Lower lobe of right lung (tissue), 2 donors: ENCODE results near the gene BRAT1. TPM values are rescaled to one million over a fixed set of nuclear protein-coding genes. Genes with fewer than 3 reads are reported as not detected.

Source experiments
- ATAC-seq, 2 donors: fragments of 200-7000 bp; cut with Tn5 transposase; one replicate each; pipeline ENCODE4 v1.9.1; 2020 to 2022; ENCODE audit warnings: mild to moderate bottlenecking in 2 of 2, moderate library complexity in 2 of 2
- DNase-seq: peaks from one replicate; pipeline ENCODE4 v3.0.0-alpha.2; 2020
- H3K27ac ChIP-seq: fragments of 200-600 bp; one replicate; pipeline ENCODE4 v1.8.0; 2022
- H3K27me3 ChIP-seq: fragments of 200-600 bp; one replicate; pipeline ENCODE4 v1.8.0; 2022; ENCODE audit warnings: low read depth
- H3K36me3 ChIP-seq: fragments of 200-600 bp; one replicate; pipeline ENCODE4 v1.8.0; 2022; ENCODE audit warnings: mild to moderate bottlenecking
- H3K4me1 ChIP-seq: fragments of 200-600 bp; one replicate; pipeline ENCODE4 v1.8.0; 2022
- H3K4me3 ChIP-seq: fragments of 200-600 bp; one replicate; pipeline ENCODE4 v1.8.0; 2022; ENCODE audit warnings: mild to moderate bottlenecking
- H3K9me3 ChIP-seq: fragments of 200-600 bp; one replicate; pipeline ENCODE4 v1.8.0; 2022
- intact Hi-C: fragments of 100-400 bp; cut with DNase I; formaldehyde crosslinking; loops from one replicate; pipeline ENCODE4 v1.11.0; 2022
- total RNA-seq: library from RNA; stranded (reverse); fragmentation: NEBNext Ultra II Directional; extraction: Animal tissue kit (Norgen Biotek cat#: 25700); gene quantifications from one replicate; pipeline ENCODE4 v1.2.1, GENCODE V29; 2021
- TF ChIP-seq, protein P1 (sequence below): fragments of 200-600 bp; IDR thresholded peaks from one replicate; pipeline ENCODE4 v1.8.0; 2022; ENCODE audit warnings: antibody characterized with exemption, mild to moderate bottlenecking
- donor health status: DM: no; HTN: yes; CAD: no; lungs with severe emphysema.

BRAT1 gene
- total RNA-seq, 1 donor from 2014 or later = 24.4 TPM

DNA sequence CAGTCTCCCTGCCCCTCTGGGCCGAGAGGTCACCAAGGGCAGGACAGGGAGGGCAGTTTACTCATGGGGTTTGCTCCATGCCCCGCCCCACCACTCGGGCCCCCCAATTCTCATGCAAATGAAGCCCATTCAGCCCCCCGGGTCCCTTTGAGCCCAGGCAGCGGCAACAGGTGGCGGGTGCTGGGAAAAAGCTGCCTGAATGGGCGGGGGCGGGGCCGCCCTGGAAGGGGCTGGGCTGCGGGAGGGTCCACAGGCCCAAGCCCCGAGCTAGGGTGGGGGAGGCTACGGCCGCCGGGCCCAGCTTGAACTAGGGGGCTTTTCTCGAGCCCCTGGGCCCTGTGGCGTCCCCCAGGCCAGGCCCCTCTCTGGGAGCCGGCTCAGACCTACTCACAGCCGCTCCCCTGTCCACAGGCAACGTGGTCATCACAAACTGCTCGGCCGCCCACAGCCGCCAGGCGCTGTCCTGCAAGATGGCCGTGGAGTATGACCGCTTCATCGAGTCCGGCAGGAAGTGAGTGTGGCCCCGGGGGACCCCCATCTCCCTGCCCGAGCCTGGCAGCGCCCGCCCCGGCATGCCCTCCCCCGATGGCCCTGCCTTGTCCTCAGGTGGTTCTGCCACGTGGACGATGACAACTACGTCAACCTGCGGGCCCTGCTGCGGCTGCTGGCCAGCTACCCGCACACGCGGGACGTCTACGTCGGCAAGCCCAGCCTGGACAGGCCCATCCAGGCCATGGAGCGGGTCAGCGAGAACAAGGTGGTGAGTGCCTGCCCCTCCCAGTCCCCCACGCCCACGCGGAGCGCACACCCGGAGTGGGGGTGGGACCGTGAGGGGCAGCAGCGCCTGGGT is 30.3 kb downstream of the BRAT1 start:
- Histone ChIP-seq H3K4me1 (peaks cover 97% of the 10 kb centered on the region), H3K27me3 (no peaks in the 10 kb centered on the region), H3K9me3 (no peaks in the 10 kb centered on the region), H3K4me3 (peak overlapping the region; percentile 77), H3K36me3 (peaks cover 42% of the 10 kb centered on the region), H3K27ac (peak overlapping the region; percentile 92)
- TF ChIP-seq, protein P1, sequence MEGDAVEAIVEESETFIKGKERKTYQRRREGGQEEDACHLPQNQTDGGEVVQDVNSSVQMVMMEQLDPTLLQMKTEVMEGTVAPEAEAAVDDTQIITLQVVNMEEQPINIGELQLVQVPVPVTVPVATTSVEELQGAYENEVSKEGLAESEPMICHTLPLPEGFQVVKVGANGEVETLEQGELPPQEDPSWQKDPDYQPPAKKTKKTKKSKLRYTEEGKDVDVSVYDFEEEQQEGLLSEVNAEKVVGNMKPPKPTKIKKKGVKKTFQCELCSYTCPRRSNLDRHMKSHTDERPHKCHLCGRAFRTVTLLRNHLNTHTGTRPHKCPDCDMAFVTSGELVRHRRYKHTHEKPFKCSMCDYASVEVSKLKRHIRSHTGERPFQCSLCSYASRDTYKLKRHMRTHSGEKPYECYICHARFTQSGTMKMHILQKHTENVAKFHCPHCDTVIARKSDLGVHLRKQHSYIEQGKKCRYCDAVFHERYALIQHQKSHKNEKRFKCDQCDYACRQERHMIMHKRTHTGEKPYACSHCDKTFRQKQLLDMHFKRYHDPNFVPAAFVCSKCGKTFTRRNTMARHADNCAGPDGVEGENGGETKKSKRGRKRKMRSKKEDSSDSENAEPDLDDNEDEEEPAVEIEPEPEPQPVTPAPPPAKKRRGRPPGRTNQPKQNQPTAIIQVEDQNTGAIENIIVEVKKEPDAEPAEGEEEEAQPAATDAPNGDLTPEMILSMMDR = no peak
- ATAC-seq = no peak
- DNase-seq = no peak
- intact Hi-C loops = no loop called here

DNA sequence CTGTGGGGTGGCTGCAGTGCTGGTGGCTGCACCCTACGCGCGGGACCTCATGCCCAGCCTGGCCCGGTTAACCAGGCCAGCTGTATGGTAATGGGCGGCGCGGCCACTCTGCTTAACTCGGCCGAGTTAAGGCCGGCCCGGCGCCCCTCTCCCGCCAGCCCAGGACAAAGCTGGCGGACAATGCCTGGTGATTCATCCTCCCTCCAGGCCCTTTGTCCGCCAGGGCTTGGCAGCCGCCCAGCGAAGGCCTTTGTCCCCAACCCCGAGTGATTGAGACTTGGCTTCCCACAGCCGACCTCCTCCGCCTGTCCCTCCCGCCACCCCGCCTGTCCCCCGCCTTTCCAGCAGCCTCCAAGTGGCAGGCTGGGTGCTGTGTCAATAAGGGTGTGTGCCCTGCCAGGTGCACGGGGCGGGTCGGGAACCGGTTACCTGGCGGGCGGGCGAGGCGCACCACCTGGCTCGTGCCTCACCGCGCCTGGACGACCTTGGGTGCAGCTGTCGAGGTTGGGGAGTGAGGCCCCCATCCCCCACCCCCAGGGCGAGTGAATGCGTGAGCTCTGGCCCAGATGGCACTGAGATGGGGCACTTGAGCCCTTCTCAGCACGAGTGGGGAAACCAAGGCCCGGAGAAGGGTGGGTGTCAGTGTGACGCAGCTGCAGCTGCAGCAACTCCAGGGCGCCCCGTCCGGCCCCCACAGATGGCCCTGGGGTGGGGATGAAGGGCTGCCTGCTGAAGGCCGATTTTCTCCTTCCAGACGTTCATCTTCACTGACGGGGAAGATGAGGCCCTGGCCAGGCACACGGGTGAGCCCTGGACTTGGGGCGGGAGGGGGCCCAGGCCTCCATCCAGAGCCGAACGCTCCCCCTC is 31.1 kb downstream of the BRAT1 start:
- H3K4me3 ChIP-seq = peak overlapping the region; percentile 77
- H3K9me3 ChIP-seq = no peaks in the 10 kb centered on the region
- DNase-seq = peak; percentile 90
- peak; percentile 68 to 74 for ATAC-seq
- H3K27me3 ChIP-seq = no peaks in the 10 kb centered on the region
- H3K4me1 ChIP-seq = peaks cover 90% of the 10 kb centered on the region
- H3K27ac ChIP-seq = peak overlapping the region; percentile 92
- intact Hi-C loops = no loop called here
- H3K36me3 ChIP-seq = peaks cover 42% of the 10 kb centered on the region
- TF ChIP-seq, protein P1 = no peak

DNA sequence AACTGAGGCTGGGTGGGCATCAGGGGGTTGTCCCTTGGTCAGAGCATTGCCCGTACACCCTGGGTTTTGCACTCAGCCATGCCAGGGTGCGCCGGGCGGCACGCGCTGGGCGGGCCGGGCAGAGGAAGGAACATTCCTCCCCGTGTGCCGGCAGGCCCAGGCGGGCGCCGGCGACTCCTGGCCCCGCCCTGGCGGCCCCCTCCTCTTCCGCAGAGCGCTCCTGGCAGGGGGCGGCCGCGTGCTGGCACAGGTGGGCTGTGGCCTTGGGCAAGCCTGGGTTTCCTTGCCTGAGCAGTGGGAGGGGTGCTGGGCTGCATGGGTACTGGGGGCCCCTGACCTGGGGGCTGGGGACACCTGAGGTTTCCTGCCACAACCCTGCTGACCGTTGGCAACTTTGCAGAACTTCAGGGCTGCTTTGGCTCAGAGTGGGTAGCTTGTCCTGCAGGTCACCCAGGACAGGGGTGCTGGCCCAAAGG is 31.8 kb downstream of the BRAT1 start:
- Histone ChIP-seq H3K27ac (peak overlapping the region; percentile 92), H3K36me3 (peaks cover 36% of the 10 kb centered on the region), H3K4me1 (peaks cover 90% of the 10 kb centered on the region), H3K4me3 (peak overlapping the region; percentile 77), H3K9me3 (no peaks in the 10 kb centered on the region), H3K27me3 (no peaks in the 10 kb centered on the region)
- DNase-seq (peak; percentile 77), ATAC-seq (peak; percentile 50 to 62)
- intact Hi-C loops = no loop called here
- TF ChIP-seq, protein P1 = no peak

- Histone ChIP-seq H3K27me3 (no peaks in the 10 kb centered on the region), H3K36me3 (peaks cover 30% of the 10 kb centered on the region), H3K4me3 (peak overlapping the region; percentile 77), H3K27ac (peak overlapping the region; percentile 92), H3K4me1 (peaks cover 85% of the 10 kb centered on the region), H3K9me3 (no peaks in the 10 kb centered on the region)
- intact Hi-C loops = no loop called here
- DNase-seq (no peak), ATAC-seq (no peak)
- TF ChIP-seq, protein P1 = no peak
These were observed 32.4 kb downstream of the BRAT1 start for GRCh38 chr7:2522780-2523433.

- TF ChIP-seq, protein P1 = no peak
- H3K4me3 ChIP-seq = peak overlapping the region; percentile 77
These were observed 33.3 kb downstream of the BRAT1 start for GRCh38 chr7:2521952-2522591.

More at GRCh38 chr7:2521952-2522591, 33.3 kb downstream of the BRAT1 start:
- H3K4me1 ChIP-seq = peaks cover 77% of the 10 kb centered on the region
- ATAC-seq (peak; percentile 1), DNase-seq (peak; percentile 74)
- no peaks in the 10 kb centered on the region for H3K9me3 ChIP-seq
- peaks cover 23% of the 10 kb centered on the region for H3K36me3 ChIP-seq
- intact Hi-C loops = no loop called here
- H3K27ac ChIP-seq = peak overlapping the region; percentile 92
- no peaks in the 10 kb centered on the region for H3K27me3 ChIP-seq
